ENCODE data around the gene NFE2L2. TPM values are rescaled to one million over a fixed set of nuclear protein-coding genes. Genes with fewer than 3 reads are reported as not detected.
"Not testable (repeated sequence)": the region's sequence is repeated elsewhere in the genome, so short reads cannot be mapped to it uniquely, and the experiment has no call there.

NFE2L2 gene
- total RNA-seq (2014; rRNA removed; shearing (Covaris generic)): 60.8 and 67.9 TPM in 2 replicates

- in situ Hi-C loops (cut with HindIII; ENCODE audit: low sequenced_read_pairs): no loop called here
- peak; percentile 85 for DNase-seq (ENCODE audit: low spot score)
Measured at GRCh38 chr2:177264693-177265587, at the start of gene NFE2L2. TSS of gene NFE2L2 (minus strand) at chr2:177264727. CDS start at chr2:177264576, 151 bp downstream.

- no peak for DNase-seq (ENCODE audit: low spot score)
- in situ Hi-C loops (cut with HindIII; ENCODE audit: low sequenced_read_pairs): no loop called here
Measured at GRCh38 chr2:177314194-177314593, 49.7 kb upstream of the NFE2L2 start.

- in situ Hi-C loops (cut with HindIII; ENCODE audit: low sequenced_read_pairs): no loop called here
- DNase-seq (ENCODE audit: low spot score): no peak
Measured at GRCh38 chr2:177313162-177313781, 48.7 kb upstream of the NFE2L2 start.

- in situ Hi-C loops (cut with HindIII; ENCODE audit: low sequenced_read_pairs): no loop called here
- DNase-seq (ENCODE audit: low spot score): no peak
Measured at GRCh38 chr2:177312562-177312961, 48.0 kb upstream of the NFE2L2 start.

- in situ Hi-C loops (cut with HindIII; ENCODE audit: low sequenced_read_pairs); DNase-seq (ENCODE audit: low spot score): not testable (repeated sequence)
Measured at GRCh38 chr2:177309672-177310309, 45.3 kb upstream of the NFE2L2 start.

GRCh38 chr2:177306550-177306949 is 42.0 kb upstream of the NFE2L2 start:
- in situ Hi-C loops (cut with HindIII; ENCODE audit: low sequenced_read_pairs): no loop called here
- DNase-seq (ENCODE audit: low spot score): no peak

- in situ Hi-C loops (cut with HindIII; ENCODE audit: low sequenced_read_pairs): no loop called here
- no peak for DNase-seq (ENCODE audit: low spot score)
Measured at GRCh38 chr2:177303939-177304338, 39.4 kb upstream of the NFE2L2 start.

GRCh38 chr2:177302552-177302951 is 38.0 kb upstream of the NFE2L2 start:
- in situ Hi-C loops (cut with HindIII; ENCODE audit: low sequenced_read_pairs): no loop called here
- DNase-seq (ENCODE audit: low spot score): no peak

- in situ Hi-C loops (cut with HindIII; ENCODE audit: low sequenced_read_pairs): no loop called here
- DNase-seq (ENCODE audit: low spot score): no peak
Measured at GRCh38 chr2:177298191-177298590, 33.7 kb upstream of the NFE2L2 start.

GRCh38 chr2:177296040-177296439 is 31.5 kb upstream of the NFE2L2 start:
- peak; percentile 48 for DNase-seq (ENCODE audit: low spot score)

GRCh38 chr2:177295484-177295883 is 31.0 kb upstream of the NFE2L2 start:
- in situ Hi-C loops (cut with HindIII; ENCODE audit: low sequenced_read_pairs): no loop called here
- DNase-seq (ENCODE audit: low spot score): no peak

More at GRCh38 chr2:177296040-177296439, 31.5 kb upstream of the NFE2L2 start:
- in situ Hi-C loops (cut with HindIII; ENCODE audit: low sequenced_read_pairs): no loop called here

GRCh38 chr2:177291701-177292100 is 27.2 kb upstream of the NFE2L2 start:
- DNase-seq (ENCODE audit: low spot score): no peak
- in situ Hi-C loops (cut with HindIII; ENCODE audit: low sequenced_read_pairs): no loop called here

- in situ Hi-C loops (cut with HindIII; ENCODE audit: low sequenced_read_pairs): no loop called here
- DNase-seq (ENCODE audit: low spot score): no peak
Measured at GRCh38 chr2:177289824-177290628, 25.5 kb upstream of the NFE2L2 start.

GRCh38 chr2:177287814-177288213 is 23.3 kb upstream of the NFE2L2 start:
- in situ Hi-C loops (cut with HindIII; ENCODE audit: low sequenced_read_pairs): no loop called here

GRCh38 chr2:177285892-177286715 is 21.6 kb upstream of the NFE2L2 start:
- in situ Hi-C loops (cut with HindIII; ENCODE audit: low sequenced_read_pairs): no loop called here
- DNase-seq (ENCODE audit: low spot score): no peak

More at GRCh38 chr2:177287814-177288213, 23.3 kb upstream of the NFE2L2 start:
- DNase-seq (ENCODE audit: low spot score): no peak

- DNase-seq (ENCODE audit: low spot score): no peak
- in situ Hi-C loops (cut with HindIII; ENCODE audit: low sequenced_read_pairs): no loop called here
Measured at GRCh38 chr2:177284531-177284930, 20.0 kb upstream of the NFE2L2 start.

- in situ Hi-C loops (cut with HindIII; ENCODE audit: low sequenced_read_pairs): no loop called here
- DNase-seq (ENCODE audit: low spot score): no peak
Measured at GRCh38 chr2:177283906-177284305, 19.4 kb upstream of the NFE2L2 start.

GRCh38 chr2:177282787-177283572 is 18.5 kb upstream of the NFE2L2 start:
- in situ Hi-C loops (cut with HindIII; ENCODE audit: low sequenced_read_pairs): no loop called here
- DNase-seq (ENCODE audit: low spot score): no peak

All from G401 (cell line).